Measurements from ENCODE around the gene ZNF76.

DNA sequence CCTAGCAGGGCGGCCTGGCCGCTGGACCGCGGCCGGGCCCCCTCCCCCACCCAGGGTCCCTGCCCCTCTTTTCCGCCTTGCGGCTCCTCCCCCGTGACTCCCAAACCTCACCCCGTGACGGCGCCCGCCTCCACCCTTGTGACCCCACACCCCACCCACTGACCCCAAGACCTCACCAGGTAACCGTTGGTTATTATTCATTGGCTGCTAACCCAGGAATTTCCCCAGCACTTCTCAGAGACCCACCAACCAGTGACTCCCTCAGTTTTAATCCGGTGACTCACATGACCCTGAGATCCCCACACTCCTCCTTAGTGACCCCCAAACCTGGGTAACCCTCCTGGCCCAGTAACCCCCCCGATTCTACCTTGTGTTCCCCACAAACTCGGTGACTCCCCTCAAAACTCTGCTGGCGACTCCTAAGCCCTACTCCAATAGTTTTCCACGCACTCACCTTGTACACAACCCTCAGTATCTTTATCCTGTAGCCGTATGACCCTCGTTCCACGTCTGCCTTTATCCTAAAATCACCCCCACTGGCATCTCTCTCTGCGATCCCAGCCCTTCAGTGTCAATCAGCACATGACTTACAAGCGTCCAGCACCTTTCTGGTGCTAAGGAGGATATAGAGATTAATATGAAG, 534 bp downstream of the ZNF76 start:
- no peak for TF ChIP-seq CTCF (IDR thresholded peaks at IDR 0.05; ENCODE audit: low read length)
- no peak for TF ChIP-seq EZH2phosphoT487 (IDR thresholded peaks at IDR 0.05; ENCODE audit: low read length)
- no peak for TF ChIP-seq EZH2 (optimal IDR thresholded peaks at IDR 0.05; ENCODE audit: low read depth, low read length)

Measured in MM.1S (cell line).